ENCODE measurements around the gene MIS18A.

DNA sequence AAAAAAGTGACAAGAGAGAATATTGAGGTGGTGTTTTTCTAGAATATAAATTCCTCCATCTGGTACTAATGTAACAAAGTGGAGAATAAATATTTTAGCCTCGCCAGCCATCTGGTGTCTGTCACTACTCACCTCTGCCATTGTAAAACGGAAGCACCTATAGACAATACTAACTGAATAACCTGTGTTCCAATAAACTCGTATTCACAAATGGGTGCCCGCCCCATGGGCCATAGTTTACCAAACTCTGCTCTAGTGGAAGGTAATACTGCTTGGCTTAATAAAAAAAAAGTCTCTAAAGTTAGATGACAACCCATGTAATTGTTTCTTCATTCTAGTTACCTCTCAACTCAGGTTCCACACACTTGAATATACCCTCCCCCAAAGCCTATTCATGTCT is 8.1 kb downstream of the MIS18A start:
- TF ChIP-seq, protein P1, sequence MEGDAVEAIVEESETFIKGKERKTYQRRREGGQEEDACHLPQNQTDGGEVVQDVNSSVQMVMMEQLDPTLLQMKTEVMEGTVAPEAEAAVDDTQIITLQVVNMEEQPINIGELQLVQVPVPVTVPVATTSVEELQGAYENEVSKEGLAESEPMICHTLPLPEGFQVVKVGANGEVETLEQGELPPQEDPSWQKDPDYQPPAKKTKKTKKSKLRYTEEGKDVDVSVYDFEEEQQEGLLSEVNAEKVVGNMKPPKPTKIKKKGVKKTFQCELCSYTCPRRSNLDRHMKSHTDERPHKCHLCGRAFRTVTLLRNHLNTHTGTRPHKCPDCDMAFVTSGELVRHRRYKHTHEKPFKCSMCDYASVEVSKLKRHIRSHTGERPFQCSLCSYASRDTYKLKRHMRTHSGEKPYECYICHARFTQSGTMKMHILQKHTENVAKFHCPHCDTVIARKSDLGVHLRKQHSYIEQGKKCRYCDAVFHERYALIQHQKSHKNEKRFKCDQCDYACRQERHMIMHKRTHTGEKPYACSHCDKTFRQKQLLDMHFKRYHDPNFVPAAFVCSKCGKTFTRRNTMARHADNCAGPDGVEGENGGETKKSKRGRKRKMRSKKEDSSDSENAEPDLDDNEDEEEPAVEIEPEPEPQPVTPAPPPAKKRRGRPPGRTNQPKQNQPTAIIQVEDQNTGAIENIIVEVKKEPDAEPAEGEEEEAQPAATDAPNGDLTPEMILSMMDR (IDR thresholded peaks at IDR 0.05), result no peak
- no peak for TF ChIP-seq POLR2A (IDR thresholded peaks at IDR 0.05)

Measured in adrenal gland (tissue), 5 donors.